GM19372 (cell line): Measurements from ENCODE around the gene ZNF385D.
"Not testable (repeated sequence)": the region's sequence is repeated elsewhere in the genome, so short reads cannot be mapped to it uniquely, and the experiment has no call there.

Experiments used
- ATAC-seq: cut with Tn5 transposase; IDR thresholded peaks from one replicate; pipeline ENCODE4 v1.9.1; 2021; ENCODE audit warnings: mild to moderate bottlenecking, low read depth, moderate library complexity; ENCODE audit not compliant: unreplicated experiment

Gene ZNF385D

GRCh38 chr3:21405671-21406667 is 345.0 kb downstream of the ZNF385D start:
- ATAC-seq = no peak

- no peak for ATAC-seq
These were observed 352.5 kb downstream of the ZNF385D start for GRCh38 chr3:21398461-21398860.

- no peak for ATAC-seq
These were observed 357.2 kb downstream of the ZNF385D start for GRCh38 chr3:21393683-21394311.

- no peak for ATAC-seq
These were observed 358.5 kb downstream of the ZNF385D start for GRCh38 chr3:21392526-21392925.

GRCh38 chr3:21390856-21391255 is 360.2 kb downstream of the ZNF385D start:
- ATAC-seq = no peak

DNA sequence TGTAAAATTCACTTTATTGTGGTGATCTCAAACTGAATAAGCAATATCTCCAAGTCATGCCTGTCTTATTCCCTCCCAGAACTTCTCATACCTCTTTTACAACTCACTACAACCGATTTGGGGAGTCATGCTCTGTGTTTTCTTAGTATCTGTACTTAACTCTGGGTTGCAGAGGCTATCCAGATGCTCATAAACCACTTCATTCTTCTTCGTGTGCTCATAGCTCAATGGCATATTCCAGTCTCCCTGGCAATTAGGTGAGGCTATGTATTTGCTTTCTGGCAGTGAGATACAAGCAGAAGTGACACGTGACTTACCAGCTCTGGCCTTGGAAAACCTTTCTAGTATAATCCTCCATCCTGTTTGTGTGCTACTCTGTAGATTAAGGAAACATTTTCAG is 360.9 kb downstream of the ZNF385D start:
- no peak for ATAC-seq

DNA sequence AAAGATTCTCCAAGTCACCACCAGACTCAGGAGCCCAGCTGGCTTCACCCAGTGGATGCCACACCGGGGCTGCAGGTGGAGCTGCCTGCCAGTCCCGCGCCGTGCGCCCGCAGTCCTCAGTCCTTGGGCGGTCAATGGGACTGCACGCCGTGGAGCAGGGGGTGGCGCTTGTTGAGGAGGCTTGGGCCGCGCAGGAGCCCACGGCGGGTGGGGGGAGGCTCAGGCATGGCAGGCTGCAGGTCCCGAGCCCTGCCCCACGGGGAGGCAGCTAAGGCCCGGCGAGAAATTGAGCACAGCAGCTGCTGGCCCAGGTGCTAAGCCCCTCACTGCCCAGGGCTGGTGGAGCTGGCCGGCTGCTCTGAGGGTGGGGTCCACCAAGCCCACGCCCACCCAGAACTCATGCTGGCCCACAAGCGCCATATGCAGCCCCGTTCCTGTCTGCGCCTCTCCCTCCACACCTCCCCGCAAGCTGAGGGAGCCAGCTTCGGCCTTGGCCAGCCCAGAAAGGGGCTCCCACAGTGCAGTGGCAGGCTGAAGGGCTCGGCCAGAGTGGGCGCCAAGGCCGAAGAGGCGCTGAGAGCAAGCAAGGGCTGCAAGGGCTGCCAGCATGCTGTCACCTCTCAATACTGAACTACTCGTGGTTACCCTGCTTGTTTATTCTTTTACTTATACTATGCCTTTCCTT is 363.7 kb downstream of the ZNF385D start:
- ATAC-seq = not testable (repeated sequence)

GRCh38 chr3:21378036-21378435 is 373.0 kb downstream of the ZNF385D start:
- not testable (repeated sequence) for ATAC-seq

DNA sequence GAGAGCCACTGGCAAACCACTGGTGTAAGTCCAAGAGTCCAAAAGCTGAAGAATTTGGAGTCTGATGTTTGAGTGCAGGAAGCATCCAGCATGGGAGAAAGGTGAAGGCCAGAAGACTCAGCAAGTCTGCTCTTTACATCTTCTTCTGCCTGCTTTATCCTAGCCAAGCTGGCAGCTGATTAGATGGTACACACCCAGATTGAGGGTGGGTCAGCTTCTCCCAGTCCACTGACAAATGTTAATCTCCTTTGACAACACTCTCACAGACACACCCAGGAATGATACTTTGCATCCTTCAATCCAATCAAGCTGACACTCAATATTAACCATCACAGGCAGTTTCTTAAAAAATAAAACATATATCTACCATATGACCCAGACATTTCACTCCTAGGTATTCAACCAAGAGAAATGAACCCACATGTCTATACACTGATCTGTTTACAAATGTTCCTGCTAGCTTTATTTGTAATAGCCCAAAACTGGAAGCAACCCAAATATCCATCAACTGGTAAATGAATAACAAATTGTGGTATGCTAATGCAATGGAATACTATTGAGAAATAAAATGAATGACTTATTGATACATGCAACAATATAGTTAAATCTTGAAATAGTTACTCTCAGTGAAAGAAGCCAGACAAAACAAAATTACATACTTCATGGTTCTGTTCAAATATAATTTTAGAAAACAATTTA is 373.8 kb downstream of the ZNF385D start:
- ATAC-seq = no peak

DNA sequence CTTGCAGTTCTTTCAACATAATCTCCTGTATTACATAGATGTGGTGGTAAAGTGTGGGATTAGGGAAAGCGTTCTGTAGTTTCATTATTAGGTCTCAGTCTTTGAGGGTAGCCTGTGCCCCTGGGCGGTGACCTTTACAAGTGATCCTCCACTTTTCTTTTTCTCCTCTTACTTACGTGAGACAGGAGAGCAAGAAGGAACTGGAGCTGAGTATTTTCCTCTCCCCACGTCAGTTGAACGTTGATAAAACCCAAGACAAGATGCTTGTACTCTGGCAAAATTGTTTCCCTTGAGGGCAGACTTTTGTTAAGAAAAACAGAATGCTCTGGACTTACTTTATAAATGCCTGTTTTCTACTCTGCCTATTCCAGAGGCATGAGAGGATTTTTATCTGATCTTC is 378.7 kb downstream of the ZNF385D start:
- ATAC-seq = no peak
